Liver (tissue), 3 donors: ENCODE results near the gene CLEC5A.

Source experiments
- EGR1 ChIP-seq, 2 donors: IDR thresholded peaks; 2 replicates each; pipeline ENCODE4 v1.6.1; 2016 to 2018; ENCODE audit warnings: antibody characterized with exemption in 2 of 2, low read depth in 2 of 2
- GABPA ChIP-seq, 2 donors: IDR thresholded peaks in 1 of 2; conservative IDR thresholded peaks in 1 of 2; 2 replicates each; pipeline ENCODE4 v1.6.1; 2016; ENCODE audit warnings: antibody characterized with exemption in 2 of 2, mild to moderate bottlenecking in 1 of 2, moderate library complexity in 1 of 2
- JUND ChIP-seq, 2 donors: IDR thresholded peaks; 2 replicates each; pipeline ENCODE4 v1.6.1; 2016; ENCODE audit warnings: antibody characterized with exemption in 2 of 2
- RAD21 ChIP-seq, 2 donors: IDR thresholded peaks; 2 replicates each; pipeline ENCODE4 v1.6.1; 2016; ENCODE audit warnings: antibody characterized with exemption in 2 of 2, mild to moderate bottlenecking in 2 of 2
- TAF1 ChIP-seq: conservative IDR thresholded peaks from 2 replicates; pipeline ENCODE4 v1.6.1; 2016; ENCODE audit warnings: antibody characterized with exemption, mild to moderate bottlenecking
- TF ChIP-seq, protein P1 (sequence below): fragments of 150-350 bp; IDR thresholded peaks from 2 replicates; pipeline ENCODE4 v1.5.1; 2017; ENCODE audit warnings: improper control_type of control experiment, low read depth, low read length; ENCODE audit not compliant: missing input control
- TF ChIP-seq, protein P2 (sequence below): IDR thresholded peaks from 2 replicates; pipeline ENCODE4 v1.6.1; 2016; ENCODE audit warnings: antibody characterized with exemption
- donor health status: healthy.
- donor health status: healthy.

DNA sequence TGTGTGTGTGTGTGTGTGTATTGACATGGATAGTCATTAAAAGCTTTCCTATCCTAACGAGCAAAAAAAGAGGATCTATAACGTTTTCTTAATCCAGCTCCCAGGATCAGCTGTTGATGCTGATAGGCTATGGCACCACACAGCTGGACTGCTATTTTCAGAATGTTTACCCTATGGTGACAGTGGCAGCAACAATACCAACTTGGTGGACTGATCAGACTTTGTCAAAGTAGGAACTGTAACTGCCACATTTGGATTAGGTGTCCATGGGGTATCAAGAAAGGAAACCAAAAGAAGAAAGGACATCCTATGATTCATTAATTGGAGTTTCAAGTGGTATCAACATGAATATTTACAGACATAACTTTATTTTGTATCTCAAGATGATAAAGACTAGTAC lies 2.7 kb upstream of the CLEC5A start:
- TF ChIP-seq, protein P1, sequence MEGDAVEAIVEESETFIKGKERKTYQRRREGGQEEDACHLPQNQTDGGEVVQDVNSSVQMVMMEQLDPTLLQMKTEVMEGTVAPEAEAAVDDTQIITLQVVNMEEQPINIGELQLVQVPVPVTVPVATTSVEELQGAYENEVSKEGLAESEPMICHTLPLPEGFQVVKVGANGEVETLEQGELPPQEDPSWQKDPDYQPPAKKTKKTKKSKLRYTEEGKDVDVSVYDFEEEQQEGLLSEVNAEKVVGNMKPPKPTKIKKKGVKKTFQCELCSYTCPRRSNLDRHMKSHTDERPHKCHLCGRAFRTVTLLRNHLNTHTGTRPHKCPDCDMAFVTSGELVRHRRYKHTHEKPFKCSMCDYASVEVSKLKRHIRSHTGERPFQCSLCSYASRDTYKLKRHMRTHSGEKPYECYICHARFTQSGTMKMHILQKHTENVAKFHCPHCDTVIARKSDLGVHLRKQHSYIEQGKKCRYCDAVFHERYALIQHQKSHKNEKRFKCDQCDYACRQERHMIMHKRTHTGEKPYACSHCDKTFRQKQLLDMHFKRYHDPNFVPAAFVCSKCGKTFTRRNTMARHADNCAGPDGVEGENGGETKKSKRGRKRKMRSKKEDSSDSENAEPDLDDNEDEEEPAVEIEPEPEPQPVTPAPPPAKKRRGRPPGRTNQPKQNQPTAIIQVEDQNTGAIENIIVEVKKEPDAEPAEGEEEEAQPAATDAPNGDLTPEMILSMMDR: no peak
- TF ChIP-seq TAF1: no peak
- TF ChIP-seq GABPA (IDR thresholded peaks at IDR 0.05 in 1 of 2, conservative IDR thresholded peaks at IDR 0.05 in 1 of 2): no peak
- TF ChIP-seq, protein P2, sequence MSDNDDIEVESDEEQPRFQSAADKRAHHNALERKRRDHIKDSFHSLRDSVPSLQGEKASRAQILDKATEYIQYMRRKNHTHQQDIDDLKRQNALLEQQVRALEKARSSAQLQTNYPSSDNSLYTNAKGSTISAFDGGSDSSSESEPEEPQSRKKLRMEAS: no peak
- no peak for TF ChIP-seq RAD21 (IDR thresholded peaks at IDR 0.05)
- no peak for TF ChIP-seq EGR1 (IDR thresholded peaks at IDR 0.05; ENCODE audit: low read depth in 2 of 2)
- TF ChIP-seq JUND (IDR thresholded peaks at IDR 0.05): no peak
